Karpas-422 (cell line): Measurements from ENCODE around the gene ZNF41. TPM values are rescaled to one million over a fixed set of nuclear protein-coding genes. Genes with fewer than 3 reads are reported as not detected.
"Not testable (repeated sequence)": the region's sequence is repeated elsewhere in the genome, so short reads cannot be mapped to it uniquely, and the experiment has no call there.

Experiments
- DNase-seq: peaks from one replicate; pipeline ENCODE4 v3.0.0-alpha.2; 2015
- H2AFZ ChIP-seq: fragments of 200-600 bp; sonication (generic); 2 replicates; pipeline ENCODE4 v1.6.1; 2014; ENCODE audit warnings: antibody characterized with exemption, low read length, mixed read lengths
- H3K27ac ChIP-seq: fragments of 200-600 bp; sonication (generic); 2 replicates; pipeline ENCODE4 v1.5.1; 2014; ENCODE audit warnings: mild to moderate bottlenecking, low read length, moderate library complexity
- H3K27me3 ChIP-seq: fragments of 200-600 bp; sonication (generic); 2 replicates; pipeline ENCODE4 v1.6.1; 2014; ENCODE audit warnings: low read length, mixed read lengths
- H3K36me3 ChIP-seq: fragments of 200-600 bp; sonication (generic); 2 replicates; pipeline ENCODE4 v1.6.1; 2014; ENCODE audit warnings: low read length, mixed read lengths; ENCODE audit not compliant: insufficient read depth
- H3K4me1 ChIP-seq: fragments of 200-600 bp; sonication (generic); 2 replicates; pipeline ENCODE4 v1.6.1; 2014; ENCODE audit warnings: mild to moderate bottlenecking, low read length, mixed read lengths
- H3K4me2 ChIP-seq: fragments of 200-600 bp; sonication (generic); 2 replicates; pipeline ENCODE4 v1.6.1; 2014; ENCODE audit warnings: low read length, low read depth, mild to moderate bottlenecking; ENCODE audit not compliant: poor library complexity, severe bottlenecking
- H3K4me3 ChIP-seq: fragments of 200-600 bp; sonication (generic); 2 replicates; pipeline ENCODE4 v1.5.1; 2014; ENCODE audit warnings: mild to moderate bottlenecking, antibody characterized with exemption, low read length, mixed read lengths
- H3K79me2 ChIP-seq: fragments of 200-600 bp; sonication (generic); 2 replicates; pipeline ENCODE4 v1.6.1; 2014; ENCODE audit warnings: mild to moderate bottlenecking, low read length, mixed read lengths
- H3K9ac ChIP-seq: fragments of 200-600 bp; sonication (generic); 2 replicates; pipeline ENCODE4 v1.6.0; 2014; ENCODE audit warnings: low read length
- H3K9me2 ChIP-seq: fragments of 200-600 bp; sonication (generic), shearing (Covaris generic); replicated peaks from 2 replicates; pipeline ENCODE4 v1.6.0; 2014; ENCODE audit warnings: mild to moderate bottlenecking, low read length, moderate library complexity; ENCODE audit not compliant: insufficient read depth
- H3K9me3 ChIP-seq: fragments of 300-700, 200-600 bp; sonication (generic); 2 replicates; pipeline ENCODE4 v1.6.1; 2014; ENCODE audit warnings: low read length, mixed read lengths
- H4K20me1 ChIP-seq: fragments of 200-600 bp; sonication (generic); 2 replicates; pipeline ENCODE4 v1.6.1; 2014; ENCODE audit warnings: mild to moderate bottlenecking, antibody characterized with exemption, low read length, low read depth; ENCODE audit not compliant: insufficient read depth
- total RNA-seq: library from RNA; depleted of rRNA; stranded (reverse); fragments of >200 nt; shearing (Covaris generic); gene quantifications from 2 replicates; pipeline ENCODE4 v1.2.3, GENCODE V29; 2014; ENCODE audit warnings: low replicate concordance

The ZNF41 gene
- total RNA-seq, 1 experiment from 2014 or later: 9.7 TPM

GRCh38 chrX:47500554-47500953 lies 17.5 kb upstream of the ZNF41 start:
- H2AFZ ChIP-seq: no peak overlapping the region
- no peak overlapping the region for H3K27ac ChIP-seq
- H3K4me2 ChIP-seq: no peak overlapping the region
- no peaks in the 10 kb centered on the region for H3K4me1 ChIP-seq
- no peak overlapping the region for H3K9ac ChIP-seq
- no peaks in the 10 kb centered on the region for H3K36me3 ChIP-seq
- H3K27me3 ChIP-seq: no peaks in the 10 kb centered on the region
- H3K9me2 ChIP-seq: no peaks in the 10 kb centered on the region
- H4K20me1 ChIP-seq: no peaks in the 10 kb centered on the region
- H3K79me2 ChIP-seq: no peaks in the 10 kb centered on the region
- no peak overlapping the region for H3K4me3 ChIP-seq
- H3K9me3 ChIP-seq: no peaks in the 10 kb centered on the region
- no peak for DNase-seq

- Histone ChIP-seq H3K9me3 (no peaks in the 10 kb centered on the region), H4K20me1 (no peaks in the 10 kb centered on the region), H3K4me3 (no peak overlapping the region), H3K9me2 (no peaks in the 10 kb centered on the region), H3K4me2 (no peak overlapping the region), H3K27me3 (no peaks in the 10 kb centered on the region), H2AFZ (no peak overlapping the region), H3K36me3 (no peaks in the 10 kb centered on the region), H3K9ac (no peak overlapping the region), H3K27ac (no peak overlapping the region), H3K4me1 (no peaks in the 10 kb centered on the region), H3K79me2 (no peaks in the 10 kb centered on the region)
- no peak for DNase-seq
Measured at GRCh38 chrX:47499293-47499692, 16.3 kb upstream of the ZNF41 start.

GRCh38 chrX:47498411-47498810 lies 15.4 kb upstream of the ZNF41 start:
- H3K9me3 ChIP-seq: no peaks in the 10 kb centered on the region
- no peak overlapping the region for H3K4me2 ChIP-seq
- H3K27me3 ChIP-seq: no peaks in the 10 kb centered on the region

GRCh38 chrX:47497271-47497888 lies 14.4 kb upstream of the ZNF41 start:
- Histone ChIP-seq H3K9me2 (no peaks in the 10 kb centered on the region), H3K79me2 (no peaks in the 10 kb centered on the region), H4K20me1 (no peaks in the 10 kb centered on the region), H3K27me3 (no peaks in the 10 kb centered on the region), H3K27ac (no peak overlapping the region), H3K4me2 (no peak overlapping the region), H3K4me3 (no peak overlapping the region), H2AFZ (no peak overlapping the region), H3K9me3 (no peaks in the 10 kb centered on the region), H3K36me3 (no peaks in the 10 kb centered on the region), H3K4me1 (no peaks in the 10 kb centered on the region), H3K9ac (no peak overlapping the region)
- peak; percentile 54 for DNase-seq

More at GRCh38 chrX:47498411-47498810, 15.4 kb upstream of the ZNF41 start:
- no peaks in the 10 kb centered on the region for H3K36me3 ChIP-seq
- DNase-seq: no peak
- H3K9ac ChIP-seq: no peak overlapping the region
- no peaks in the 10 kb centered on the region for H3K4me1 ChIP-seq
- no peak overlapping the region for H2AFZ ChIP-seq
- H3K79me2 ChIP-seq: no peaks in the 10 kb centered on the region
- no peak overlapping the region for H3K4me3 ChIP-seq
- H3K27ac ChIP-seq: no peak overlapping the region
- H3K9me2 ChIP-seq: no peaks in the 10 kb centered on the region
- H4K20me1 ChIP-seq: no peaks in the 10 kb centered on the region

GRCh38 chrX:47492133-47492532 lies 9.1 kb upstream of the ZNF41 start:
- H3K4me2 ChIP-seq, H3K27me3 ChIP-seq: not testable (repeated sequence)

GRCh38 chrX:47489507-47490275 lies 6.7 kb upstream of the ZNF41 start:
- H3K9ac ChIP-seq: no peak overlapping the region
- H3K79me2 ChIP-seq: no peaks in the 10 kb centered on the region
- H3K9me2 ChIP-seq: no peaks in the 10 kb centered on the region
- H3K27me3 ChIP-seq: no peaks in the 10 kb centered on the region
- no peak overlapping the region for H2AFZ ChIP-seq
- H3K36me3 ChIP-seq: no peaks in the 10 kb centered on the region
- H3K4me2 ChIP-seq: no peak overlapping the region
- H3K27ac ChIP-seq: no peak overlapping the region
- no peaks in the 10 kb centered on the region for H4K20me1 ChIP-seq
- H3K4me3 ChIP-seq: no peak overlapping the region
- DNase-seq: no peak
- peaks cover 7% of the 10 kb centered on the region for H3K4me1 ChIP-seq
- no peaks in the 10 kb centered on the region for H3K9me3 ChIP-seq

More at GRCh38 chrX:47492133-47492532, 9.1 kb upstream of the ZNF41 start:
- H3K79me2 ChIP-seq, H3K9me3 ChIP-seq, H3K9ac ChIP-seq, H4K20me1 ChIP-seq, H3K4me3 ChIP-seq, H3K9me2 ChIP-seq, DNase-seq, H3K27ac ChIP-seq, H3K4me1 ChIP-seq, H2AFZ ChIP-seq, H3K36me3 ChIP-seq: not testable (repeated sequence)

- no peaks in the 10 kb centered on the region for H3K36me3 ChIP-seq
- no peaks in the 10 kb centered on the region for H3K9me3 ChIP-seq
- no peak overlapping the region for H3K9ac ChIP-seq
- H3K4me1 ChIP-seq: peaks cover 27% of the 10 kb centered on the region
- H4K20me1 ChIP-seq: no peaks in the 10 kb centered on the region
- H3K79me2 ChIP-seq: peaks cover 22% of the 10 kb centered on the region
- no peak overlapping the region for H3K4me3 ChIP-seq
- no peaks in the 10 kb centered on the region for H3K27me3 ChIP-seq
- H3K4me2 ChIP-seq: peak overlapping the region; percentile 81
- DNase-seq: peak; percentile 68
- H3K27ac ChIP-seq: no peak overlapping the region
- H3K9me2 ChIP-seq: no peaks in the 10 kb centered on the region
- H2AFZ ChIP-seq: no peak overlapping the region
Measured at GRCh38 chrX:47484885-47485284, 1.9 kb upstream of the ZNF41 start.

GRCh38 chrX:47483306-47484268 lies 565 bp upstream of the ZNF41 start:
- Histone ChIP-seq H3K79me2 (peaks cover 35% of the 10 kb centered on the region), H3K9ac (peak overlapping the region; percentile 81), H2AFZ (no peak overlapping the region), H3K27me3 (no peaks in the 10 kb centered on the region), H4K20me1 (no peaks in the 10 kb centered on the region), H3K4me2 (peak overlapping the region; percentile 81), H3K27ac (peak overlapping the region; percentile 63; the same call in 1 of the 2 replicates), H3K36me3 (no peaks in the 10 kb centered on the region), H3K9me2 (no peaks in the 10 kb centered on the region), H3K4me3 (peak overlapping the region; percentile 63), H3K9me3 (no peaks in the 10 kb centered on the region), H3K4me1 (peaks cover 27% of the 10 kb centered on the region)
- DNase-seq: peak; percentile 56
